ENCODE results near the gene ZDHHC8. TPM values are rescaled to one million over a fixed set of nuclear protein-coding genes. Genes with fewer than 3 reads are reported as not detected.

Gene ZDHHC8
- total and polyA plus RNA-seq, 7 experiments from 2014 or later = 0.95 to 88.5 (median 65.9) TPM

GRCh38 chr22:20187777-20188566 lies 56.4 kb downstream of the ZDHHC8 start:
- no peak overlapping the region for H3K4me3 ChIP-seq (ENCODE audit: low read length)
- H3K4me1 Mint-ChIP-seq = no peaks in the 10 kb centered on the region
- H3K27me3 ChIP-seq (ENCODE audit: control insufficient read depth in 2 of 2, insufficient read depth in 2 of 2, low read length in 2 of 2) = no peaks in the 10 kb centered on the region
- no peak overlapping the region for H3K4me3 Mint-ChIP-seq
- H3K36me3 Mint-ChIP-seq = no peaks in the 10 kb centered on the region
- ATAC-seq (no peak), DNase-seq (no peak)
- no peak overlapping the region for H3K27ac ChIP-seq (ENCODE audit: low read depth, low read length)
- no peaks in the 10 kb centered on the region for H3K4me1 ChIP-seq (ENCODE audit: control insufficient read depth in 2 of 2, insufficient read depth in 2 of 2, low read length in 2 of 2)
- no peaks in the 10 kb centered on the region for H3K27me3 Mint-ChIP-seq
- CTCF ChIA-PET = no interaction called here
- H3K9me3 Mint-ChIP-seq = peaks cover 0 to 1% (median 0%) of the 10 kb centered on the region in 11 donors
- no peak overlapping the region for H3K27ac Mint-ChIP-seq
- no peaks in the 10 kb centered on the region for H3K36me3 ChIP-seq (ENCODE audit: control insufficient read depth in 2 of 3, insufficient read depth in 3 of 3, low read length in 3 of 3)
- POLR2A ChIA-PET = no interaction called here
- intact Hi-C loops (cut with micrococcal nuclease) = no loop called here
- H3K9me3 ChIP-seq (ENCODE audit: control insufficient read depth in 2 of 3, low read length in 3 of 3) = no peaks in the 10 kb centered on the region

GRCh38 chr22:20188567-20188877 lies 56.9 kb downstream of the ZDHHC8 start:
- no peaks in the 10 kb centered on the region for H3K4me1 Mint-ChIP-seq
- Histone ChIP-seq H3K27me3 (ENCODE audit: control insufficient read depth in 2 of 2, insufficient read depth in 2 of 2, low read length in 2 of 2) (no peaks in the 10 kb centered on the region), H3K4me3 (ENCODE audit: low read length) (no peak overlapping the region), H3K4me1 (ENCODE audit: control insufficient read depth in 2 of 2, insufficient read depth in 2 of 2, low read length in 2 of 2) (no peaks in the 10 kb centered on the region), H3K36me3 (ENCODE audit: control insufficient read depth in 2 of 3, insufficient read depth in 3 of 3, low read length in 3 of 3) (no peaks in the 10 kb centered on the region), H3K9me3 (ENCODE audit: control insufficient read depth in 2 of 3, low read length in 3 of 3) (no peaks in the 10 kb centered on the region), H3K27ac (ENCODE audit: low read depth, low read length) (no peak overlapping the region)
- H3K27ac Mint-ChIP-seq = no peak overlapping the region
- CTCF ChIA-PET = no interaction called here
- ATAC-seq = no peak
- H3K27me3 Mint-ChIP-seq = no peaks in the 10 kb centered on the region
- H3K9me3 Mint-ChIP-seq = peaks cover 0 to 1% (median 0%) of the 10 kb centered on the region in 11 donors
- no peak overlapping the region for H3K4me3 Mint-ChIP-seq
- POLR2A ChIA-PET = no interaction called here
- H3K36me3 Mint-ChIP-seq = no peaks in the 10 kb centered on the region
- intact Hi-C loops (cut with micrococcal nuclease) = no loop called here
- DNase-seq = no peak

GRCh38 chr22:20191000-20191515 lies 59.5 kb downstream of the ZDHHC8 start:
- Mint-ChIP-seq H3K4me3 (no peak overlapping the region), H3K36me3 (no peaks in the 10 kb centered on the region), H3K27me3 (no peaks in the 10 kb centered on the region), H3K4me1 (no peaks in the 10 kb centered on the region), H3K9me3 (no peaks in the 10 kb centered on the region), H3K27ac (no peak overlapping the region)
- DNase-seq = no peak
- intact Hi-C loops (cut with micrococcal nuclease) = no loop called here
- ChIA-PET POLR2A (no interaction called here), CTCF (no interaction called here)
- H3K27ac ChIP-seq (ENCODE audit: low read depth, low read length) = no peak overlapping the region
- H3K27me3 ChIP-seq (ENCODE audit: control insufficient read depth in 2 of 2, insufficient read depth in 2 of 2, low read length in 2 of 2) = no peaks in the 10 kb centered on the region
- H3K4me1 ChIP-seq (ENCODE audit: control insufficient read depth in 2 of 2, insufficient read depth in 2 of 2, low read length in 2 of 2) = no peaks in the 10 kb centered on the region
- H3K9me3 ChIP-seq (ENCODE audit: control insufficient read depth in 2 of 3, low read length in 3 of 3) = no peaks in the 10 kb centered on the region
- H3K36me3 ChIP-seq (ENCODE audit: control insufficient read depth in 2 of 3, insufficient read depth in 3 of 3, low read length in 3 of 3) = no peaks in the 10 kb centered on the region
- no peak for ATAC-seq
- no peak overlapping the region for H3K4me3 ChIP-seq (ENCODE audit: low read length)

GRCh38 chr22:20191803-20192202 lies 60.2 kb downstream of the ZDHHC8 start:
- no peaks in the 10 kb centered on the region for H3K27me3 Mint-ChIP-seq
- POLR2A ChIA-PET = no interaction called here

GRCh38 chr22:20192293-20192971 lies 60.8 kb downstream of the ZDHHC8 start:
- Mint-ChIP-seq H3K36me3 (no peaks in the 10 kb centered on the region), H3K9me3 (no peaks in the 10 kb centered on the region), H3K27me3 (no peaks in the 10 kb centered on the region), H3K4me3 (no peak overlapping the region), H3K27ac (no peak overlapping the region), H3K4me1 (no peaks in the 10 kb centered on the region)
- H3K27ac ChIP-seq (ENCODE audit: low read depth, low read length) = no peak overlapping the region
- no peak overlapping the region for H3K4me3 ChIP-seq (ENCODE audit: low read length)
- no peaks in the 10 kb centered on the region for H3K36me3 ChIP-seq (ENCODE audit: control insufficient read depth in 2 of 3, insufficient read depth in 3 of 3, low read length in 3 of 3)
- POLR2A ChIA-PET = no interaction called here
- DNase-seq (no peak), ATAC-seq (no peak)
- no peaks in the 10 kb centered on the region for H3K4me1 ChIP-seq (ENCODE audit: control insufficient read depth in 2 of 2, insufficient read depth in 2 of 2, low read length in 2 of 2)
- H3K27me3 ChIP-seq (ENCODE audit: control insufficient read depth in 2 of 2, insufficient read depth in 2 of 2, low read length in 2 of 2) = no peaks in the 10 kb centered on the region
- intact Hi-C loops (cut with micrococcal nuclease) = no loop called here
- CTCF ChIA-PET = no interaction called here
- no peaks in the 10 kb centered on the region for H3K9me3 ChIP-seq (ENCODE audit: control insufficient read depth in 2 of 3, low read length in 3 of 3)

More at GRCh38 chr22:20191803-20192202, 60.2 kb downstream of the ZDHHC8 start:
- Histone ChIP-seq H3K27ac (ENCODE audit: low read depth, low read length) (no peak overlapping the region), H3K9me3 (ENCODE audit: control insufficient read depth in 2 of 3, low read length in 3 of 3) (no peaks in the 10 kb centered on the region), H3K4me3 (ENCODE audit: low read length) (no peak overlapping the region), H3K4me1 (ENCODE audit: control insufficient read depth in 2 of 2, insufficient read depth in 2 of 2, low read length in 2 of 2) (no peaks in the 10 kb centered on the region), H3K27me3 (ENCODE audit: control insufficient read depth in 2 of 2, insufficient read depth in 2 of 2, low read length in 2 of 2) (no peaks in the 10 kb centered on the region), H3K36me3 (ENCODE audit: control insufficient read depth in 2 of 3, insufficient read depth in 3 of 3, low read length in 3 of 3) (no peaks in the 10 kb centered on the region)
- intact Hi-C loops (cut with micrococcal nuclease) = no loop called here
- H3K4me1 Mint-ChIP-seq = no peaks in the 10 kb centered on the region
- no peaks in the 10 kb centered on the region for H3K9me3 Mint-ChIP-seq
- H3K27ac Mint-ChIP-seq = no peak overlapping the region
- H3K4me3 Mint-ChIP-seq = no peak overlapping the region
- H3K36me3 Mint-ChIP-seq = no peaks in the 10 kb centered on the region
- no peak for DNase-seq
- CTCF ChIA-PET = no interaction called here
- no peak for ATAC-seq

GRCh38 chr22:20192972-20193760 lies 61.6 kb downstream of the ZDHHC8 start:
- Histone ChIP-seq H3K27me3 (ENCODE audit: control insufficient read depth in 2 of 2, insufficient read depth in 2 of 2, low read length in 2 of 2) (no peaks in the 10 kb centered on the region), H3K4me1 (ENCODE audit: control insufficient read depth in 2 of 2, insufficient read depth in 2 of 2, low read length in 2 of 2) (no peaks in the 10 kb centered on the region), H3K9me3 (ENCODE audit: control insufficient read depth in 2 of 3, low read length in 3 of 3) (no peaks in the 10 kb centered on the region), H3K36me3 (ENCODE audit: control insufficient read depth in 2 of 3, insufficient read depth in 3 of 3, low read length in 3 of 3) (no peaks in the 10 kb centered on the region), H3K4me3 (ENCODE audit: low read length) (no peak overlapping the region), H3K27ac (ENCODE audit: low read depth, low read length) (no peak overlapping the region)
- CTCF ChIA-PET = no interaction called here
- intact Hi-C loops (cut with micrococcal nuclease) = no loop called here
- H3K27me3 Mint-ChIP-seq = no peaks in the 10 kb centered on the region
- peaks cover 0 to 1% (median 0%) of the 10 kb centered on the region in 7 donors for H3K4me1 Mint-ChIP-seq
- POLR2A ChIA-PET = no interaction called here
- ATAC-seq (no peak), DNase-seq (no peak)
- no peak overlapping the region for H3K4me3 Mint-ChIP-seq
- no peak overlapping the region for H3K27ac Mint-ChIP-seq
- no peaks in the 10 kb centered on the region for H3K9me3 Mint-ChIP-seq
- no peaks in the 10 kb centered on the region for H3K36me3 Mint-ChIP-seq
